Neuronal stem cell (in vitro differentiated cells): ENCODE measurements around the gene ZNF195. TPM values are rescaled to one million over a fixed set of nuclear protein-coding genes. Genes with fewer than 3 reads are reported as not detected.
"Not testable (repeated sequence)": the region's sequence is repeated elsewhere in the genome, so short reads cannot be mapped to it uniquely, and the experiment has no call there.

Experiments
- DNase-seq: peaks from one replicate; pipeline ENCODE4 v3.0.0-alpha.2; 2013; ENCODE audit warnings: low spot score
- H2AFZ ChIP-seq: one replicate; pipeline ENCODE4 v1.6.1; 2013; ENCODE audit warnings: mild to moderate bottlenecking, low read length, inconsistent platforms
- H2AK5ac ChIP-seq: 2 replicates; pipeline ENCODE4 v1.6.1; 2013; ENCODE audit warnings: low read depth, mild to moderate bottlenecking, inconsistent platforms, low read length, moderate library complexity, mixed read lengths
- H2BK120ac ChIP-seq: 2 replicates; pipeline ENCODE4 v1.6.1; 2013; ENCODE audit warnings: low read depth, mild to moderate bottlenecking, inconsistent platforms, low read length, moderate library complexity, mixed read lengths
- H2BK12ac ChIP-seq: one replicate; pipeline ENCODE4 v1.6.1; 2013; ENCODE audit warnings: low read length, inconsistent platforms
- H2BK15ac ChIP-seq: 2 replicates; pipeline ENCODE4 v1.6.1; 2013; ENCODE audit warnings: mild to moderate bottlenecking, low read length, inconsistent platforms, mixed read lengths
- H2BK5ac ChIP-seq: one replicate; pipeline ENCODE4 v1.6.1; 2013; ENCODE audit warnings: inconsistent platforms, mild to moderate bottlenecking, low read length, moderate library complexity
- H3K14ac ChIP-seq: one replicate; pipeline ENCODE4 v1.6.1; 2013; ENCODE audit warnings: low read length, inconsistent platforms
- H3K18ac ChIP-seq: 2 replicates; pipeline ENCODE4 v1.6.1; 2013; ENCODE audit warnings: low read length, inconsistent platforms
- H3K23ac ChIP-seq: 2 replicates; pipeline ENCODE4 v1.6.1; 2013; ENCODE audit warnings: low read depth, mild to moderate bottlenecking, mixed read lengths, low read length, inconsistent platforms; ENCODE audit not compliant: poor library complexity
- H3K27ac ChIP-seq: replicated peaks from 3 replicates; pipeline ENCODE4 v1.5.1; 2013; ENCODE audit warnings: low read length, inconsistent platforms
- H3K27me3 ChIP-seq, 3 experiments: 2 replicates each; pipeline ENCODE4 v1.6.1; 2013; ENCODE audit warnings: low read length in 3 of 3, mild to moderate bottlenecking in 2 of 3, inconsistent platforms in 1 of 3, low read depth in 1 of 3, mixed read lengths in 1 of 3, moderate library complexity in 1 of 3; ENCODE audit not compliant: control insufficient read depth in 3 of 3, insufficient read depth in 3 of 3
- H3K36me3 ChIP-seq, 2 donors: replicated peaks in 1 of 2; 2 replicates each; pipeline ENCODE4 v1.6.1; 2013; ENCODE audit warnings: low read length in 2 of 2; ENCODE audit not compliant: control insufficient read depth in 2 of 2, insufficient read depth in 2 of 2
- H3K4ac ChIP-seq: 2 replicates; pipeline ENCODE4 v1.6.1; 2013; ENCODE audit warnings: inconsistent platforms, mild to moderate bottlenecking, low read length, moderate library complexity
- H3K4me1 ChIP-seq, 2 donors: 1 replicate in 1 of 2; 2 replicates in 1 of 2; pipeline ENCODE4 v1.6.1; 2013; ENCODE audit warnings: low read length in 2 of 2, low read depth in 1 of 2; ENCODE audit not compliant: control insufficient read depth in 2 of 2, insufficient read depth in 1 of 2
- H3K4me2 ChIP-seq: one replicate; pipeline ENCODE4 v1.6.1; 2013; ENCODE audit warnings: mild to moderate bottlenecking, low read length, inconsistent platforms; ENCODE audit not compliant: insufficient read depth, poor library complexity, severe bottlenecking
- H3K4me3 ChIP-seq, 2 donors: 2 replicates each; pipeline ENCODE4 v1.5.1; 2013; ENCODE audit warnings: low read length in 2 of 2, mild to moderate bottlenecking in 2 of 2, inconsistent platforms in 1 of 2, moderate library complexity in 1 of 2
- H3K79me1 ChIP-seq: one replicate; pipeline ENCODE4 v1.6.1; 2013; ENCODE audit warnings: low read depth, mild to moderate bottlenecking, inconsistent platforms, low read length, moderate library complexity
- H3K9ac ChIP-seq: one replicate; pipeline ENCODE4 v1.6.1; 2013; ENCODE audit warnings: mild to moderate bottlenecking, low read depth, low read length, inconsistent platforms; ENCODE audit not compliant: poor library complexity
- H3K9me3 ChIP-seq, 2 donors: replicated peaks in 1 of 2; 2 replicates each; pipeline versions ENCODE3 to v1.6.1; 2013; ENCODE audit warnings: low read length in 2 of 2, mild to moderate bottlenecking in 2 of 2, inconsistent platforms in 1 of 2, low read depth in 1 of 2, mixed read lengths in 1 of 2, moderate library complexity in 1 of 2; ENCODE audit not compliant: control insufficient read depth in 2 of 2, insufficient read depth in 1 of 2
- H4K8ac ChIP-seq: one replicate; pipeline ENCODE4 v1.6.1; 2013; ENCODE audit warnings: low read depth, mild to moderate bottlenecking, inconsistent platforms, low read length, moderate library complexity
- H4K91ac ChIP-seq: one replicate; pipeline ENCODE4 v1.6.1; 2013; ENCODE audit warnings: low read length, low read depth, mild to moderate bottlenecking, inconsistent platforms; ENCODE audit not compliant: poor library complexity
- WGBS, 2 donors: extraction: QIAGEN DNeasy Blood & Tissue Kit; methylation state at CpG; one replicate each; pipeline ENCODE4 v1.1.7; 2013; ENCODE audit warnings: missing lambda C conversion rate in 2 of 2, mixed read lengths in 1 of 2; ENCODE audit not compliant: insufficient read length in 2 of 2, insufficient replicate concordance in 1 of 2; ENCODE audit errors: extremely low coverage in 2 of 2; 5-methylcytosine and 5-hydroxymethylcytosine counted together
- small RNA-seq: library from polyadenylated mRNA; stranded (forward); fragments of <200 nt; extraction: miRNeasy Mini kit (QIAGEN cat#:217004); gene quantifications from one replicate; pipeline ENCODE3, GENCODE V24; 2013; ENCODE audit not compliant: insufficient read depth

Gene ZNF195

GRCh38 chr11:3324724-3325123, 54.2 kb downstream of the ZNF195 start:
- H3K27me3 ChIP-seq, H3K79me1 ChIP-seq, H2BK120ac ChIP-seq, H2BK12ac ChIP-seq, H4K8ac ChIP-seq, H3K18ac ChIP-seq, H3K4me2 ChIP-seq, H3K14ac ChIP-seq, H3K4ac ChIP-seq, H4K91ac ChIP-seq, H3K9me3 ChIP-seq, H3K4me1 ChIP-seq, H3K36me3 ChIP-seq, H2AK5ac ChIP-seq, H2BK15ac ChIP-seq, H3K23ac ChIP-seq, H2BK5ac ChIP-seq, H3K27ac ChIP-seq, H3K9ac ChIP-seq, H2AFZ ChIP-seq, H3K4me3 ChIP-seq, DNase-seq: not testable (repeated sequence)
- WGBS, 2 donors: no CpG with 5 or more reads among the region's 3 CpGs

Small RNAs within 50 kb of the gene (small RNA-seq; reads per million reads assigned to genes)
- gene AC123788.2: not detected
